NCI-H2227 (cell line): ENCODE results near the gene SGK1.
A peak's percentile ranks its signal among the peaks of the same experiment; 100 is the strongest.
"Not testable (repeated sequence)": the region's sequence is repeated elsewhere in the genome, so short reads cannot be mapped to it uniquely, and the experiment has no call there.

Experiments used
- DNase-seq: peaks from one replicate; lab custom pipeline; 2025; ENCODE audit not compliant: unreplicated experiment; lab: John Stamatoyannopoulos, UW

The SGK1 gene

GRCh38 chr6:134193536-134194498 lies 124.1 kb downstream of the SGK1 start:
- DNase-seq = no peak

GRCh38 chr6:134192609-134193008 lies 125.3 kb downstream of the SGK1 start:
- DNase-seq = not testable (repeated sequence)

- peak; percentile 7 for DNase-seq
These were observed 127.0 kb downstream of the SGK1 start for GRCh38 chr6:134190883-134191282.

- DNase-seq = no peak
These were observed 130.2 kb downstream of the SGK1 start for GRCh38 chr6:134187751-134188150.

GRCh38 chr6:134187154-134187553 lies 130.8 kb downstream of the SGK1 start:
- no peak for DNase-seq

GRCh38 chr6:134186355-134186754 lies 131.6 kb downstream of the SGK1 start:
- no peak for DNase-seq

- DNase-seq = no peak
These were observed 132.6 kb downstream of the SGK1 start for GRCh38 chr6:134185277-134185676.

GRCh38 chr6:134183844-134184243 lies 134.1 kb downstream of the SGK1 start:
- DNase-seq = no peak

GRCh38 chr6:134182528-134182927 lies 135.4 kb downstream of the SGK1 start:
- DNase-seq = peak; percentile 23

GRCh38 chr6:134181726-134182125 lies 136.2 kb downstream of the SGK1 start:
- not testable (repeated sequence) for DNase-seq

GRCh38 chr6:134181251-134181650 lies 136.7 kb downstream of the SGK1 start:
- not testable (repeated sequence) for DNase-seq

- not testable (repeated sequence) for DNase-seq
These were observed 137.4 kb downstream of the SGK1 start for GRCh38 chr6:134180540-134180939.

GRCh38 chr6:134178161-134179044 lies 139.5 kb downstream of the SGK1 start:
- DNase-seq = peak; percentile 79

- no peak for DNase-seq
These were observed 140.2 kb downstream of the SGK1 start for GRCh38 chr6:134177753-134178160.

- DNase-seq = no peak
These were observed 140.7 kb downstream of the SGK1 start for GRCh38 chr6:134177236-134177635.

GRCh38 chr6:134176264-134176975 lies 141.5 kb downstream of the SGK1 start:
- DNase-seq = no peak

GRCh38 chr6:134175532-134176263 lies 142.2 kb downstream of the SGK1 start:
- no peak for DNase-seq

GRCh38 chr6:134174672-134175531 lies 143.0 kb downstream of the SGK1 start:
- peak; percentile 88 for DNase-seq

GRCh38 chr6:134173936-134174671 lies 143.8 kb downstream of the SGK1 start:
- DNase-seq = peak; percentile 83
